Activated CD4-positive, alpha-beta T cell treated with anti-CD3 and anti-CD28 coated beads, Interleukin-2, amount 50 U/mL, for 48 hours (primary cell): ENCODE measurements around the gene MCRIP2.

Source experiments
- DNase-seq, 2 experiments: peaks; one replicate each; pipeline ENCODE4 v3.0.0-alpha.2; 2020

The MCRIP2 gene

DNA sequence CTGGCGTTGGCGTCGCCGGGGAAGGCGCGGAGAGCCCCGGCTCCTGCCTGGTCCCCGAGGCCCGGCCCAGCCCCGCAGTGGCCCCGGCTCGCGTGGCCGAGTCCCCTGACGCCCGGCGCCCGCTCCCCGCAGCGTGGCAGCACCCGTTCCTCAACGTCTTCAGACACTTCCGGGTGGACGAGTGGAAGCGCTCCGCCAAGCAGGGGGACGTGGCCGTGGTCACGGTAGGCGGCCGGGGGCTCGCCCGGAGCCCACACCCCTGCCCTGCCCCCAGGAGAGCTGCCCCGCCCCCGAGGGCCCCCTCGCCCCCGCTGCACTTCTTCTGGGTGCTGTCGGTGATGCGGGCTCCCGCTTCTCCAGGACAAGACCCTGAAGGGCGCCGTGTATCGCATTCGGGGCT, 8.0 kb downstream of the MCRIP2 start:
- peak; percentile 22 to 32 for DNase-seq

DNA sequence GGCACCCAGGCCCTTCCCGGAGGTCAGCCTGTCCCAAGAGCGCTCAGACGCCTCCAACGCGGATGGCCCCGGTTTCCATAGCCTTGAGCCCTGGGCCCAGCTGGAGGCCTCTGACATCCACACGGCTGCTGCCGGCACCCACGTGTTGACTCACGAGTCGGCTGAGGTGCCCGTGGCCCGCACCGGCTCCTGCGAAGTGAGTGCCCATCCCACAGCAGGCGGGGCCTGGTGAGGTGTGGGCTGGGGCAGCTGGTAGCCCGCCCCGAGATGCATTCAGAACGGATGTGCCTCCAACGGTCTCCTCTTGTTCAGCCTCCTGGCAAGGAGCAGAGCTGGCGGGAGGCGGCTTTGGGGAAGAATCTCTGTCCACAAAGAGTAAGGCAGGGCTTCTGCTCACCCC, 10.2 kb downstream of the MCRIP2 start:
- no peak for DNase-seq

GRCh38 chr16:652454-653305, 11.1 kb downstream of the MCRIP2 start:
- no peak for DNase-seq

GRCh38 chr16:654034-654433, 12.4 kb downstream of the MCRIP2 start:
- DNase-seq, result no peak

DNA sequence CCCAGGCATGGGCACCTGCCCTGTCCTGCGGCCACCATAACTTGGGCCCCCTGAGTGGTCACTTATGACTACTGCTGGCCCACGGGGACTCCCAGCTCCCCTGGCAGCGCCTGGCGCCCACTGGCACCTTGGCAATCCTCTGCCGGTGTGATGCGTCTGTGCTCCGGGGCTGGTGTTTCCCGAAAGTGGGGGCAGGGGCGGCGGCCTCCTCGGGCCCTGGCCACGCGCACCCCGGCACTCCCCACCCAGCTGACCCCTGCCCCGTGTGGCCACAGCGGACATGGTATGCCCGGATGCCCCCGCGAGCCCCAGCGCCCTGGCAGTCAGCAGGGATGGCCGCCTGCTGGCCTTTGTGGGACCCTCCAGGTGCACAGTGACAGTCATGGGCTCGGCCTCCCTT, 15.9 kb downstream of the MCRIP2 start:
- no peak for DNase-seq

GRCh38 chr16:658679-659571, 17.3 kb downstream of the MCRIP2 start:
- DNase-seq, result no peak

DNA sequence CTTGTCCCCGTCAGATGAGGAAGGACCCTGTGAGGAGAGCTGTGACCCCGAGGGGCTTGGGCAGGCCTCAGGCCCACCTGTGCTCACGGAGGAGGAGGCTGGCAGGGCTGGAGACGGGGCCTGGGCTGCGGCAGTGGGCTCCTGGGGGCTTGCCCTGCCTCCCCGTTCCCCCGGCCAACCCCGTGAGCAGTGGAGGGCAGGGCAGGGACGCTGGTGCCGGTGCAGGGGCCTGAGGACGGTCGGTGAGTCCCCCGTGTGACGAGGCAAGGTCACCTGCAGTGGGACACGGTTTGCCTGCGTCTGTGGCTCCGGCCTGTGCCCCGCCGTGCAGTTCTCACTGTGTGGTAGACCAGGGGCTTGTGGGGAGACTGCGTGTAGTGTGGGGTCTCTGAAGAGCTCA, 18.0 kb downstream of the MCRIP2 start:
- no peak for DNase-seq

- DNase-seq, result no peak
Observed at GRCh38 chr16:660132-660458, 18.5 kb downstream of the MCRIP2 start.

DNA sequence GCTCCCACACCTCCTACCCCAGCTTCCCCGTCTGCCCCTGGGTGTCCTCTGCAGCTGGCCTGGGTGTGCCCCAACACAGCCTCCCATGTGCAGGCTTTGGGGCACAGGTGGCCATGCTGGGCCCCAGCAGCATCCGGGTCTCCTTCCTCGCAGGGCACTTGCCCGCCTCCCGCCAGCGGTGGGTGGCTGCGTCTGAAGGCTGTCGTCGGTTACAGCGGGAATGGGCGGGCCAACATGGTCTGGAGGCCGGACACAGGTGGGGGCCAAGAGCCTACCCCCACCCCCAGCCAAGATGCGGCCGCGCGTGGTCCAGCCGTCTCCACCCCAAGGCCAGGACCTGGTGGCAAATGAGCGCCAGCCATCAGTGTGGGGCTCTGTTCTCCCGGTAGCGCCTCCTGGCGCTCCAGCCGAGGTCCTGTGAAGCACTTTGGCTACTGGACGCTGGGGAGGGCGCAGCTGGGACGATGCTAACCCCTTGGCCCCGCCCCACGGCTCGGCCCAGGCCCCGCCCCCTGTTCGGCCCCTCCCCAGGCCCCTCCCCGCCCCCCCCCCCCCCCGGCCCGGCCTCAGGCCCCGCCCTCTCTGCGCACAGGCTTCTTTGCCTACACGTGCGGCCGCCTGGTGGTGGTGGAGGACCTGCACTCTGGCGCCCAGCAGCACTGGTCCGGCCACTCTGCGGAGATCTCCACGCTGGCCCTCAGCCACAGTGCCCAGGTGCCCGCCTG, 19.0 kb downstream of the MCRIP2 start:
- DNase-seq, result peak; percentile 70

- no peak for DNase-seq
Observed at GRCh38 chr16:661184-661821, 19.7 kb downstream of the MCRIP2 start.

- DNase-seq, result no peak
Observed at GRCh38 chr16:662095-662494, 20.5 kb downstream of the MCRIP2 start.

DNA sequence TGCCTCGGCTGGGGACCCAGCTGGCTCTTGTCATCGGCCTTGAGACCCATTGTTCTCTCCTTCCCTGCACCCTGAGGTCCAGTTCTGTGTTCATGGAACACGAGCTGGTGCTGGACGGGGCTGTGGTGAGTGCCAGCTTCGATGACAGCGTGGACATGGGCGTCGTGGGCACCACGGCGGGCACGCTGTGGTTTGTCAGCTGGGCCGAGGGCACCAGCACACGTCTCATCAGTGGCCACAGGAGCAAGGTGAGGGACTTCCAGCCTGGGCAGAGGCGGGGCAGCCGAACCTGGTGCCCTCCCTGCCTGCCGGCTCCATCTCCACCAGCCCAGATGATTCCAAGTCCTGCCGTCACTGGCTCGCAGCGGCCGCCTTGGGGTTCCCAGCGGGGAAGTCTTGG, 21.0 kb downstream of the MCRIP2 start:
- DNase-seq, result no peak

GRCh38 chr16:666572-666971, 24.9 kb downstream of the MCRIP2 start:
- DNase-seq, result no peak

- DNase-seq, result no peak
Observed at GRCh38 chr16:667113-667779, 25.6 kb downstream of the MCRIP2 start.

DNA sequence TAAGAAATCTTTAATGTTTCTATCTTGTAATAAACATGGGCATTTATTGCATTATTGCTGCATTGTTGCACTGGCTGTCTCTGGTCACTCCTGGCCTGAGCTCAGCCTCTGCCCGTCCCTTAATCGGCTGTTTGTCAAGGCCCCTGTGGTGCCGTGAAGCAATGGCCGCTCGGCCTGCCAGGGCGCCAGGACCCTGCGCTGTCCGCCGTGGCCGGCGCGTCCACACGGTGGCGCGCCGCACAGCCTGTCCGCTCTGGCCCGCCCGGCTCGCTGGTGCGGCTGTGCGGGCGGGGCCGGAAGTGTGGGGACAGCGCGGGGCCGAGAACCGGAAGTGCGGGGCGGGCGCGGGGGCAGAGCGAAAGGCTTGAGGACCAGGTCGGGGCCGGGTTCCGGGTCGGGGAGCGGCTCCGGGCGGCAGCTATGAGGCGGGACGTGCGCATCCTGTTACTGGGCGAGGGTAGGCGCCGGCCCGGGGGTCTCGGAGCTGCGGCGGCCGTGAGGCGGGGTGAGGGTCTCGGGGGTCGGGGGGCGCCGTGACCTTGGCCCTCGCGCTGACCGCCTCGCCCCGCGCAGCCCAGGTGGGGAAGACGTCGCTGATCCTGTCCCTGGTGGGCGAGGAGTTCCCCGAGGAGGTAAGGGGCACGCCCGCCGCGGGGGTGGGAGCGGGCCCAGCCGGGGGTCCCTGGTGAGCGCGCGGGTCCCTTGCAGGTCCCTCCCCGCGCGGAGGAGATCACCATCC, 26.3 kb downstream of the MCRIP2 start, which contains the start of gene RHOT2:
Gene RHOT2, plus strand, starts transcription at position 353 of the 739 bp plus-strand sequence. Its CDS starts 68 bp downstream, at position 421.
- DNase-seq, result peak; percentile 93 to 95

DNA sequence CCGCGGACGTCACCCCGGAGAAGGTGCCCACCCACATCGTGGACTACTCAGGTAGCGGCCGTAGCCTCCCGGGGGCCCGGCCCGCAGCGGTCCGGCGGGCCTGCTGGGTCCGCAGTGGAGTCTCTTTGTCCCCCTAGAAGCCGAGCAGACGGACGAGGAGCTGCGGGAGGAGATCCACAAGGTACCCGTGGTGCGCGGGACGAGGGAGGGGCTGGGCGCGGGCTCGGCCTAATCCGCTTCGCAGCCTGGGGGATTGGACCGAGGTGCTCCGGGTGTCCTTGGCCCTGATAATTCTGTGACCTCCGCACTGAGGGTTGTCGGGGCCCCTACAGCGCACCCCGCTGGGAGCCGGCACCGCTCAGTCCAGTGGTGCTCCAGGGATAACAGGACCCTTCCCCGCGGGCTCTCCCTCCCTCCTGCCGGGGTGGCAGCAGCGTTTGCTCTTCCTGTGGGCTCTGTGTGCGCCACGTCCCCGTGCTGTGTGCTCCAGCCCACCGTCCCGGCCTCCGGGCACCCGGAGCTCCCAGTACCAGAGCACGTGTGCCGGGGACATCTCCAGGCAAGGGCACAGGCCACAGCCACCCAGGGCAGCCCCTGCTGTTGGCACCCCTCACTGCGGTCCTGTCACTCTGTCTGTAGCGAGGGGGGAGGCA, 27.0 kb downstream of the MCRIP2 start:
- no peak for DNase-seq

DNA sequence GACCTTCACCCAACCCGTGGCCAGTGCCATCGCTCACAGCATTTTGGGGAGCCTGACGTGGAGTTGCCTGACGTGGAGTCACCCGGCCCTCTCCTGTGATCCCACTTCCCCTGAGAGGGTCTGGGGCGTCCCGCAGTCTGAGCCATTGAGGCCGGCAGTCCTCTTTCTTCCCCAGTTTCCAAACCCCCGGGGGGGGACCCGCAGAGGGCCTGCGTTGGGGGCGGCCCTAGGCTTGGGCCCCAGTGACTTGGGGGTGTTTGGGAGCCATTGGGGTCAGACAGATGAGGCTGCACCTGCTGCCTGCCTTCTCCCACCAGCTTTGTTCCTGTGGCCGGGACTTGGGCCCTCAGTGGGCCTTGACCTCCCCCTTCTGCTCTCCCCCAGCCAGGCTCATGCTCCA, 28.0 kb downstream of the MCRIP2 start:
- no peak for DNase-seq

DNA sequence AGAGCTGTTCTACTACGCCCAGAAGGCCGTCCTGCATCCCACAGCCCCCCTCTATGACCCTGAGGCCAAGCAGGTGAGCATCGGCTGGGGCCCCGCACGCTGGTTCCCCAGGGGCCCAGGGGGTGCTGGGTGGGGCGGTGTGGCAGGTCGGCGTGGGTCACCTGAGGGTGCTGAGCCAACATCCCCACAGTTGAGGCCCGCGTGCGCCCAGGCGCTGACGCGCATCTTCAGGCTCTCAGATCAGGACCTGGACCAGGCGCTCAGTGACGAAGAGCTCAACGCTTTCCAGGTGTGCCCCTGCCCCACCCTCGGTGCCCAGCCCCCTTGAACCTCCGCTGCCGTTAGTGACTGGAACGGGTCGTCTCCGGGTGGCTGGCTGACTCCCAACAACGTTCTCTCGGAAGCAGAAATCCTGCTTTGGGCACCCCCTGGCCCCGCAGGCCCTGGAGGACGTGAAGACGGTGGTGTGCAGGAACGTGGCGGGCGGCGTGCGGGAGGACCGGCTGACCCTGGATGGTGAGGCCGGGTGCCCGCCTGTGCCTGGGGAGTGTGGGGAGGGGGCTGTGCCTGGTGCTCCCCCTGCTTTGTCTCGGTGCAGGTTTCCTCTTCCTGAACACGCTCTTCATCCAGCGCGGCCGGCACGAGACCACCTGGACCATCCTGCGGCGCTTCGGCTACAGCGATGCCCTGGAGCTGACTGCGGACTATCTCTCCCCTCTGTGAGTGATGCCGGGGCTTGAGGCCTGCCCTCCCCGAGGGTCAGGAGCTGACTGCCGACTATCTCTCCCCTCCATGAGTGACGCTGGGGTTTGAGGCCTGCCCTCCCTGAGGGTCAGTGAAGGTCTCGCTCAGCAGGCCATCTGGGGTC, 29.1 kb downstream of the MCRIP2 start:
- DNase-seq, result no peak

GRCh38 chr16:671353-672131, 29.9 kb downstream of the MCRIP2 start:
- no peak for DNase-seq
